ENCODE data around the gene PDE4D. TPM values are rescaled to one million over a fixed set of nuclear protein-coding genes. Genes with fewer than 3 reads are reported as not detected.
A peak's percentile ranks its signal among the peaks of the same experiment; 100 is the strongest.
"Not testable (repeated sequence)": the region's sequence is repeated elsewhere in the genome, so short reads cannot be mapped to it uniquely, and the experiment has no call there.

PDE4D gene
- total RNA-seq, 4 donors from 2014 or later, result 6.0 to 36.2 (median 10.0) TPM

DNA sequence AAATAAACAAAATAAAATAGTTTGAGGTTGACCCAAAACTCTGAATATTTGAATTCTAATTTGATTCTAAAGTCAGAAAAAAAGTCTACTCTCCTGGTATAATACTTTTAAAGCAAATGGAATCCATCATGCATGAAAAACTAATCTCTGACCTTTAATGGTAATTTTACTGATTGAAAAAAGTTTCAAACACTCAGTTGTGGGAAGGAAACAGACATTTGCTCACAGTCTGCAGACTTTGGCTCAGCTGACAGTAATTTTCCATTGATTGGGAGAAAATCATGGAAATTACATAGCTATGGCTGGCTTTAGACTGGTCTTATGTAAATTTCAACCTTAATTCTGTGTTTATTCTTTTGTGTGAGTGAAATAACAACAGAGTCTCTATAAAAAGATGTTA, 574.3 kb downstream of the PDE4D start:
- TF ChIP-seq, protein P1, sequence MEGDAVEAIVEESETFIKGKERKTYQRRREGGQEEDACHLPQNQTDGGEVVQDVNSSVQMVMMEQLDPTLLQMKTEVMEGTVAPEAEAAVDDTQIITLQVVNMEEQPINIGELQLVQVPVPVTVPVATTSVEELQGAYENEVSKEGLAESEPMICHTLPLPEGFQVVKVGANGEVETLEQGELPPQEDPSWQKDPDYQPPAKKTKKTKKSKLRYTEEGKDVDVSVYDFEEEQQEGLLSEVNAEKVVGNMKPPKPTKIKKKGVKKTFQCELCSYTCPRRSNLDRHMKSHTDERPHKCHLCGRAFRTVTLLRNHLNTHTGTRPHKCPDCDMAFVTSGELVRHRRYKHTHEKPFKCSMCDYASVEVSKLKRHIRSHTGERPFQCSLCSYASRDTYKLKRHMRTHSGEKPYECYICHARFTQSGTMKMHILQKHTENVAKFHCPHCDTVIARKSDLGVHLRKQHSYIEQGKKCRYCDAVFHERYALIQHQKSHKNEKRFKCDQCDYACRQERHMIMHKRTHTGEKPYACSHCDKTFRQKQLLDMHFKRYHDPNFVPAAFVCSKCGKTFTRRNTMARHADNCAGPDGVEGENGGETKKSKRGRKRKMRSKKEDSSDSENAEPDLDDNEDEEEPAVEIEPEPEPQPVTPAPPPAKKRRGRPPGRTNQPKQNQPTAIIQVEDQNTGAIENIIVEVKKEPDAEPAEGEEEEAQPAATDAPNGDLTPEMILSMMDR (IDR thresholded peaks at IDR 0.05), result no peak
- no peak for TF ChIP-seq POLR2A (IDR thresholded peaks at IDR 0.05)
- no peak for DNase-seq
- no peaks in the 10 kb centered on the region for H3K27me3 ChIP-seq
- H3K27ac ChIP-seq, result no peak overlapping the region
- H3K4me3 ChIP-seq, result no peak overlapping the region
- H3K4me1 ChIP-seq, result peaks cover 6 to 19% (median 8%) of the 10 kb centered on the region in 3 donors
- intact Hi-C loops (cut with DNase I), result no loop called here
- H3K36me3 ChIP-seq, result no peaks in the 10 kb centered on the region
- no peaks in the 10 kb centered on the region for H3K9me3 ChIP-seq

GRCh38 chr5:59317774-59318205, 575.7 kb downstream of the PDE4D start:
- WGBS, 2 donors, result 30 to 31% methylated on average over 4 of the region's 4 CpGs
- intact Hi-C loops (cut with DNase I), result no loop called here
- peak overlapping the region; percentile 10 to 73 (median 68) for H3K27ac ChIP-seq

GRCh38 chr5:59317023-59317773, 576.3 kb downstream of the PDE4D start:
- intact Hi-C loops (cut with DNase I), result no loop called here
- Histone ChIP-seq H3K9me3 (no peaks in the 10 kb centered on the region), H3K27me3 (no peaks in the 10 kb centered on the region), H3K4me1 (peaks cover 6 to 19% (median 8%) of the 10 kb centered on the region in 3 donors), H3K27ac (peak overlapping the region; percentile 10 to 73 (median 68)), H3K36me3 (no peaks in the 10 kb centered on the region), H3K4me3 (peak overlapping the region in 2 of 4 donors; percentile 1 to 5)
- 5 to 18% methylated on average over 4 to 6 of the region's 6 CpGs for WGBS, 2 donors
- no peak for DNase-seq
- TF ChIP-seq, protein P1 (IDR thresholded peaks at IDR 0.05), result no peak
- no peak for TF ChIP-seq POLR2A (IDR thresholded peaks at IDR 0.05)

More at GRCh38 chr5:59317774-59318205, 575.7 kb downstream of the PDE4D start:
- Histone ChIP-seq H3K4me1 (peaks cover 6 to 19% (median 8%) of the 10 kb centered on the region in 3 donors), H3K9me3 (no peaks in the 10 kb centered on the region), H3K36me3 (no peaks in the 10 kb centered on the region), H3K27me3 (no peaks in the 10 kb centered on the region), H3K4me3 (peak overlapping the region in 2 of 4 donors; percentile 1 to 5)
- TF ChIP-seq, protein P1 (IDR thresholded peaks at IDR 0.05), result no peak
- TF ChIP-seq POLR2A (IDR thresholded peaks at IDR 0.05), result no peak
- no peak for DNase-seq

DNA sequence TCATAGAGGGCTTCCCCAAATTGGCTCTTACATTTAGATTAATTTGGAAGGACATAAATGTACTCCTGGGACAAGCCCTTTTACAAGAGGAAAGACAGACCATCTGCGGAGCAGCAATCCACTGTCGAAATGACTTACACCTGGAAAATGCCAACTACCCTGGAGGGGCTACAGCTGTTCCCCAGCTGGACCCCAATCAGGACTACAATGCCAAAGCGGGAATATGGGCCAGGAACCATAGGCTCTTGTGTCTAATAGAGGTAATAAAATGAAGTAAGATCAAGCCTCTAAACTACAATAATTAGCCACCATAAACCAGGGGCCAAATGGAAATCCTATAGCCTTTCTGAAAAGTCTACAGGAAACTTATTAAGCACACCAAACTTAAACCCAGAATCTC, 581.3 kb downstream of the PDE4D start:
- intact Hi-C loops (cut with DNase I), result no loop called here
- peaks cover 3 to 6% (median 5%) of the 10 kb centered on the region in 3 donors for H3K4me1 ChIP-seq
- no peak for DNase-seq
- no peak for TF ChIP-seq POLR2A (IDR thresholded peaks at IDR 0.05)
- TF ChIP-seq, protein P1 (IDR thresholded peaks at IDR 0.05), result no peak
- no peaks in the 10 kb centered on the region for H3K36me3 ChIP-seq
- no peaks in the 10 kb centered on the region for H3K27me3 ChIP-seq
- no peak overlapping the region for H3K27ac ChIP-seq
- no peak overlapping the region for H3K4me3 ChIP-seq
- 93 to 94% methylated on average over 3 of the region's 3 CpGs for WGBS, 2 donors
- no peaks in the 10 kb centered on the region for H3K9me3 ChIP-seq

GRCh38 chr5:59308685-59309084, 584.8 kb downstream of the PDE4D start:
- DNase-seq; H3K27me3 ChIP-seq; H3K36me3 ChIP-seq; H3K9me3 ChIP-seq; intact Hi-C loops (cut with DNase I); H3K4me1 ChIP-seq; H3K4me3 ChIP-seq; H3K27ac ChIP-seq: not testable (repeated sequence)
- WGBS, 2 donors, result 71 to 100% methylated on average over 1 to 2 of the region's 2 CpGs

DNA sequence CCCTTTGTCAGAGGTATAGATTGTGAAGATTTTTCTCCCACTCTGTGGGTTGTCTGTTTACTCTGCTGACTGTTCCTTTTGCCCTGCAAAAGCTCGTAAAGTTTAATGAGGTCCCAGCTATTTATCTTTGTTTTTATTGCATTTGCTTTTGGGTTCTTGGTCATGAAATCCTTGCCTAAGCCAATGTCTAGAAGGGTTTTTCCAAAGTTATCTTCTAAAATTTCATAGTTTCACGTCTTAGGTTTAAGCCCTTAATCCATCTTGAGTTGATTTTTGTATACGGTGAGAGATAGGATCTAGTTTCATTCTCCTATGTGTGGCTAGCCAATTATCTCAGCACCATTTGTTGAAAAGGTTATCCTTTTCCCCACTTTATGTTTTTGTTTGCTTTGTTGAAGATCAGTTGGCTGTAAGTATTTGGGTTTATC, 590.2 kb downstream of the PDE4D start:
- H3K36me3 ChIP-seq; H3K4me3 ChIP-seq; H3K9me3 ChIP-seq; intact Hi-C loops (cut with DNase I); DNase-seq; H3K27ac ChIP-seq; H3K27me3 ChIP-seq; H3K4me1 ChIP-seq: not testable (repeated sequence)
- 54 to 59% methylated on average over 3 of the region's 3 CpGs for WGBS, 2 donors

DNA sequence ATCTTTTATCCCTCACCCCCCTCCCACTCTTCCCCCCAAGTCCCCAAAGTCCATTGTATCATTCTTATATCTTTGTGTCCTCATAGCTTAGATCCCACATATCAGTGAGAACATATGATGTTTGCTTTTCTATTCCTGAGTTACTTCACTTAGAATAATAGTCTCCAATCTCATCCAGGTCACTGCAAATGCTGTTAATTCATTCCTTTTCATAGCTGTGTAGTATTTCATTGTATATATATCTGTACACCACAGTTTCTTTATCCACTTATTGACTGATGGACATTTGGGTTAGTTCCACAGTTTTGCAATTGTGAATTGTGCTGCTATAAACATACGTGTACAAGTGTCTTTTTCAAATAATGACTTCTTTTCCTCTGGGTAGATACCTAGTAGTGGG, 591.0 kb downstream of the PDE4D start:
- intact Hi-C loops (cut with DNase I); H3K9me3 ChIP-seq; H3K27ac ChIP-seq; H3K4me3 ChIP-seq; H3K36me3 ChIP-seq; H3K27me3 ChIP-seq; DNase-seq: not testable (repeated sequence)
- WGBS, 2 donors, result 87 to 92% methylated on average over 1 of the region's 1 CpG
- peaks cover 0 to 17% (median 0%) of the 10 kb centered on the region in 3 donors for H3K4me1 ChIP-seq

Data from esophagus squamous epithelium (tissue), 5 donors.